Suprapubic skin (tissue), 4 donors: ENCODE data around the gene CDCA7L.

Experiments used
- EP300 ChIP-seq: sonication (generic); formaldehyde crosslinking; IDR thresholded peaks from one replicate; pipeline ENCODE4 v1.6.1; 2017; ENCODE audit warnings: antibody characterized with exemption
- POLR2A ChIP-seq, 2 donors: fragments of 450-650 bp; IDR thresholded peaks; one replicate each; pipeline ENCODE4 v1.6.1; 2017; ENCODE audit warnings: antibody characterized with exemption in 2 of 2, mild to moderate bottlenecking in 2 of 2, moderate library complexity in 2 of 2
- POLR2AphosphoS5 ChIP-seq, 3 donors: sonication (generic); formaldehyde crosslinking; IDR thresholded peaks; one replicate each; pipeline ENCODE4 v1.6.1; 2017; ENCODE audit warnings: antibody characterized with exemption in 3 of 3
- TF ChIP-seq, protein P1 (sequence below), 2 donors: fragments of 200-600 bp in 1 of 2; fragments of 450-650 bp in 1 of 2; sonication (generic) in 1 of 2; IDR thresholded peaks; one replicate each; pipeline ENCODE4 v1.5.1; 2016 to 2019; ENCODE audit warnings: antibody characterized with exemption in 2 of 2, mild to moderate bottlenecking in 1 of 2, moderate library complexity in 1 of 2

DNA sequence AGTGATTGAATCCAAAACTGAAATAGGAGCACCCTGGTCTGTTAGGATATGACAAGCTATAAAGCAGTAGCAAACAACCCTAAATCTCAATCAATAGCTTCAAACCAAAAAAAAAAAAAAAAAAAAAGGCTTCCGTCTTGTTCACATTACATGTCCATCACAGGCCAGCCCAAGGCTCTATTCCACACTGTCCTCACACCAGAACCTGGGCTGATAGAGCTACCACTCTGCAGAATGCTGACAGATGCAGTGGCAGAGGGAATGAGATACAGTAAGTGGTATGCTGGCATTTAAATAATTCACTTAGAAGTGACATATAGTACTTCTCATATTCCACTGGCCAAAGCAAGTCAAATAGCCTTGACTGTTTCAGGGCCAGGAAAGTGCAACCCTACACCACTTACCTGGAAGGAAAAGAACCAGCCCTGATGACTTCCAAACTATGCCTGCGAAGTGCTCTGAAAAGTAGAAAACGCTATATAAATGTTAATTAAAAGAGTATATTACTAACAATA is 5.8 kb downstream of the CDCA7L start:
- TF ChIP-seq, protein P1, sequence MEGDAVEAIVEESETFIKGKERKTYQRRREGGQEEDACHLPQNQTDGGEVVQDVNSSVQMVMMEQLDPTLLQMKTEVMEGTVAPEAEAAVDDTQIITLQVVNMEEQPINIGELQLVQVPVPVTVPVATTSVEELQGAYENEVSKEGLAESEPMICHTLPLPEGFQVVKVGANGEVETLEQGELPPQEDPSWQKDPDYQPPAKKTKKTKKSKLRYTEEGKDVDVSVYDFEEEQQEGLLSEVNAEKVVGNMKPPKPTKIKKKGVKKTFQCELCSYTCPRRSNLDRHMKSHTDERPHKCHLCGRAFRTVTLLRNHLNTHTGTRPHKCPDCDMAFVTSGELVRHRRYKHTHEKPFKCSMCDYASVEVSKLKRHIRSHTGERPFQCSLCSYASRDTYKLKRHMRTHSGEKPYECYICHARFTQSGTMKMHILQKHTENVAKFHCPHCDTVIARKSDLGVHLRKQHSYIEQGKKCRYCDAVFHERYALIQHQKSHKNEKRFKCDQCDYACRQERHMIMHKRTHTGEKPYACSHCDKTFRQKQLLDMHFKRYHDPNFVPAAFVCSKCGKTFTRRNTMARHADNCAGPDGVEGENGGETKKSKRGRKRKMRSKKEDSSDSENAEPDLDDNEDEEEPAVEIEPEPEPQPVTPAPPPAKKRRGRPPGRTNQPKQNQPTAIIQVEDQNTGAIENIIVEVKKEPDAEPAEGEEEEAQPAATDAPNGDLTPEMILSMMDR (IDR thresholded peaks at IDR 0.05) = no peak
- TF ChIP-seq EP300 (no peak), POLR2A (IDR thresholded peaks at IDR 0.05) (no peak), POLR2AphosphoS5 (IDR thresholded peaks at IDR 0.05) (no peak)
